ENCODE measurements around the gene SYNRG. TPM values are rescaled to one million over a fixed set of nuclear protein-coding genes. Genes with fewer than 3 reads are reported as not detected.

SYNRG gene
- total RNA-seq, 2 donors from 2014 or later, result 35.9 to 38.9 TPM

- DNase-seq (peak in 1 of 2 donors; percentile 46), ATAC-seq (peak; percentile 38)
- intact Hi-C loops (cut with DNase I, micrococcal nuclease), result no loop called here
Observed at GRCh38 chr17:37608351-37609169, 658 bp downstream of the SYNRG start.

DNA sequence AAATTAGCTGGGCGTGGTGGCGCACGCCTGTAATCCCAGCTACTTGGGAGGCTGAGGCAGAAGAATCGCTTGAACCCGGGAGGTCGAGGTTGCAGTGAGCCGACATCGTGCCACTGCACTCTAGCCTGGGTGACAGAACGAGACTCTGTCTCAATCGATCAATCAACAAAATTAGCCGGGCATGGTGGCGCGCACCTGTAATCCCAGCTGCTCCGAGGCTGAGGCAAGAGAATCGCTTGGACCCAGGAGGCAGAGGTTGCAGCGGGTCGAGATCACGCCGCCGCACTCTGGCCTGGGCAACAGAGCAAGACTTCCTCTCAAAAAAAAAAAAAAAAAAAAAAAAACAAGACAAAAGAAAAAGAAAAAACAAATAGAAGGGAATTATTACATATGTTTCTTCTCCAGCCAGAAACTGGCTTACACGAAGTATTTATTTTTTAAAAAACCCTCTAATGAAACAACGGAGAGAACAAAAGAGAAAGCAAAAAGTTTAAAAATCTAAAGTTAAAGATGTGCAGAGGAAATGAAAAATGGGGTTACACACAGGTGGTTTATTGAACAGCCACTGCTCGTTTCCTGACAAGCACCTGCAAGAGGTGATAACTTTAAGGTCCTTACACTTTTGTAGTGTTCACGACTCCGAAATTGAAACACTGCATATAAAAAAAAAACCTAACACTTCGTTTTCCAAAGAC, 1.4 kb downstream of the SYNRG start:
- no peak for ATAC-seq
- DNase-seq, result peak in 1 of 2 donors; percentile 33
- intact Hi-C loops (cut with DNase I, micrococcal nuclease), result no loop called here

DNA sequence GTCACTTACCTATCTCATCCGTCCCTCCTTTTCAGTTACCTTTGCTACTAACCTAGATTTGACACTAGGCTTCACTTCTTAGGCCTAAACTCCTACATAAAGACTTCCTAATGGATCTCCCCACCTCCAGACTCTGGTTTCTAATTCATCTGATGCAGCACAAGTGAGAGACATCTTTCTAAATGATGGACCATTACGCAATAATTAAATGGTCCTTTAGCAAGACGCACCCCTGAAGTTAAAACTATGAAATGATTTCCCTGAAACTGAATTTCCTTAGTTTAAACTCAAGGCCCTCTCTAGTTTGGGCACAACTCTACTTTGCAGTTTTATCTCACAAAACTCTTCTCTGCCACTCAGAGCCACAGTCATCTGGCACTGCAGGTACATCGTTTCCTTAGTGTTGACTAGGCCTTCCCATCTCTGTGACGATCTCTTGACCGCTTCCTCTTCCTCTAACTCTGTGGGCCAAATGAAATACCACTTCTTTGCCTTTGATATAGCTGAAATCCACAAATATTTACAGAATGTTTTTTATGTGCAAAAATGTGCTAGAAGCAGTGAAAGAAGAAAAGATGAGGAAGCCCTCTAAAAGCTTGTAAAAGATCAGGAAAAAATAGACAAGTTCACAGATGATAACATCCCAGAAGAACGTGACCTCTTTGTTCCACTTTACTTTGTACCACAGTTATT, 3.3 kb downstream of the SYNRG start:
- no peak for ATAC-seq
- intact Hi-C loops (cut with DNase I, micrococcal nuclease), result no loop called here
- DNase-seq, result no peak

- no peak for ATAC-seq
- intact Hi-C loops (cut with DNase I, micrococcal nuclease), result no loop called here
- no peak for DNase-seq
Observed at GRCh38 chr17:37605081-37605480, 4.1 kb downstream of the SYNRG start.

DNA sequence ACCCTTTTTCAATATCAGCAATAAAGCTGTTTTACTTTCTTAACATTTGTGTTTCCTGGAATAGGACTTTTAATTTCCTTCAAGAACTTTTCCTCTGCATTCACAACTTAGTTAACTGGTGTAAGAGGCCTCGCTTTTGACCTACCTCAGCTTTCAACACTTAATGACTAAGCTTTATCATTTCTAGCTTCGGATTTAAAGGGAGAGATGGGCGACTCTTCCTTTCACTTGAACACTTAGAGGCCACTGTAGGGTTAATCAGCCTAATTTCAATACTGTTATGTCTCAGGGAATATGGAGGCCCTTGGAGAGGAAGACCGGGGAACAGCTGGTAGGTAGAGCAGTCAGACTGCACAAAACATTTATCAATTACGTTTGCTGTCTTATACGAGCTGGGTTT, 4.7 kb downstream of the SYNRG start:
- intact Hi-C loops (cut with DNase I, micrococcal nuclease), result no loop called here
- ATAC-seq (no peak), DNase-seq (no peak)

GRCh38 chr17:37598145-37598544, 11.1 kb downstream of the SYNRG start:
- DNase-seq (no peak), ATAC-seq (no peak)
- intact Hi-C loops (cut with DNase I, micrococcal nuclease), result no loop called here

- intact Hi-C loops (cut with DNase I, micrococcal nuclease), result no loop called here
- ATAC-seq (no peak), DNase-seq (no peak)
Observed at GRCh38 chr17:37592291-37592690, 16.9 kb downstream of the SYNRG start.

GRCh38 chr17:37585066-37585465, 24.2 kb downstream of the SYNRG start:
- ATAC-seq, result no peak

DNA sequence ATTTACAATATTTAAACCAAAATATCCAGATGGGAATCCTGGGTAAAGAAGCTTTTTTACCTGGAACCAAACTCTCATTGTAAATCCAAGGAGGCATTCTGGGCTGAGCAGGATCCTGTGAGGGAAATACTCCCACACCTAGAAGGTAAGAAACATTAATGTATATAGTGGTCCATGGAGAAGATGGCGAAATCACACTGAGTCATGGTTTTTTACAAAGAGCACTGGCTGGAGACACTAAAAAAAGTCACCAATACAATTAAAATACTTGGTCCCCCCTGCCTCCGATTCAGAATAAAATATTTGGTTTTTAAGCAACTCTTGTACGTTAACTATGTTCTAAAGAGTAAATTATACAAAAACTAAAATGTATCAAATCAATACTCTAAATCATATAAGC, 32.9 kb downstream of the SYNRG start:
- DNase-seq, result no peak
- intact Hi-C loops (cut with DNase I, micrococcal nuclease), result no loop called here
- no peak for ATAC-seq

More at GRCh38 chr17:37585066-37585465, 24.2 kb downstream of the SYNRG start:
- no peak for DNase-seq
- intact Hi-C loops (cut with DNase I, micrococcal nuclease), result no loop called here

DNA sequence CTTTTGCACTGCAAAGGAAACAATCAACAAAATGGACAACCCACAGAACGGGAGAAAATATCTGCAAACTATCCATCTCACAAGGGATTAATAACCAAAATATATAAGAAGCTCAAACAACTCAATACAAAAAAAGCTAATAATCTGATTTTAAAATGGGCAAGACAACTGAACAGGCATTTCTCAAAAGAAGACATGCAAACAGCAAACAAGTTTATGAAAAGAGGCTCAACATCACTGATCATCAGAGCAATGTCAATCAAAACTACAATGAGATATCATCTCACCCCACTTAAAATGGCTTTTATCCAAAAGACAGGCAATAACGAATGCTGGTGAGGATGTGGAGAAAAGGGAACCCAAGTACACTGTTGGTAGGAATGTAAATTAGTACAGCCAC, 34.8 kb downstream of the SYNRG start:
- intact Hi-C loops (cut with DNase I, micrococcal nuclease), result no loop called here

DNA sequence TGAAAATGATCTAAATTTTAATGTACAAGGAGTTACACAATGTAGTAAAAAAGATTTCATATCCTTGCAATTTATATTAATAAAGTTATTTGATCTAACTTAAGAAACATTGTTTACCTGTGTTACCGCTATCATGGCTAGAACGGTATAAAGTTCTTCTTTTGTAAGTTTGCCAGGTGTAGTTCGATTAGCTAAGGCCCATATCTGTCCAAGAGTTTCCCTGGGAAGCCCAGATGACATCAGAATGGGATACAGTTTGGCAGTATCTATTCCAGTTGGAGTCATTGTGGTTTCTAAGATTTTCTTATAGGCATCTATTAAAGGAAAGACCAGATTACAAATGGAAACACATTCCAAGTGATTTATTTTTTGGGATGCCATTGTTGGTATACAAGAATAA, 37.5 kb downstream of the SYNRG start:
- ATAC-seq (no peak), DNase-seq (no peak)
- intact Hi-C loops (cut with DNase I, micrococcal nuclease), result no loop called here

More for the DNA sequence above, 34.8 kb downstream of the SYNRG start:
- ATAC-seq (no peak), DNase-seq (no peak)

- ATAC-seq (peak; percentile 91), DNase-seq (peak; percentile 36 to 62)
- intact Hi-C loops (cut with DNase I, micrococcal nuclease), result no loop called here
Observed at GRCh38 chr17:37570527-37571093, 38.6 kb downstream of the SYNRG start.

DNA sequence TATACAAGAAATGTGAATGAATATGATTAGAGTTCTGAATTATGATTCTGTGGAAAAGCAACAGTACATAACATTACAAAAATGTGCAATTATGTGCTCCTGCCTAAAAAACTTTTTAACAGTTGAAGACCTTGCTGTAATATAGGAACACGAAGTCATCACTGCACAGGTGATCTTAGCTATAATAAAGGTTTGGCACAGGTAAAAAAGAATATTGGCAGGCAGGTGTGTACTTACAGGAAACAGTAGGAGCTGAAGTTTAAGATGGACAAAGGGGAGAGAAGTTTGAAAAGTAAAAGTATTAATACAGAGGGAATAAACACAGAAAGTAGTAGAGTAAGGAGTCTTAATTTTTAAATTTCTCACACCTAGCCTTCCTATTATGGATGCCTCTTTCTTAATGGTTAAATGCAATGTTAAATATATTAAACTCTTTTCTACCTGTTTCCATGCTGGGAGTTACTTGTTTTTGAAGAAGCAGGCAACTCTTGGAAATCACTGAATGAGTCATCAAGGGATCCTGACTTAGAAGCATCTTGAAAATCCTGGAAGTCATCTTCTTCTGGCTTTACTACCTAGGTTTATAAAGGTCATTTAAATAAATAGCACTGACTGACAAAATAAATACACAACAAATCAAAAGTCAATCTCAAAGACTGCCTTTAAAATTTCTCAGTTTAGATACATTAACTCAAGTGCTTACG, 40.7 kb downstream of the SYNRG start:
- DNase-seq (no peak), ATAC-seq (peak; percentile 61)
- intact Hi-C loops (cut with DNase I, micrococcal nuclease), result no loop called here

- DNase-seq (no peak), ATAC-seq (no peak)
- intact Hi-C loops (cut with DNase I, micrococcal nuclease), result no loop called here
Observed at GRCh38 chr17:37567538-37567937, 41.7 kb downstream of the SYNRG start.

DNA sequence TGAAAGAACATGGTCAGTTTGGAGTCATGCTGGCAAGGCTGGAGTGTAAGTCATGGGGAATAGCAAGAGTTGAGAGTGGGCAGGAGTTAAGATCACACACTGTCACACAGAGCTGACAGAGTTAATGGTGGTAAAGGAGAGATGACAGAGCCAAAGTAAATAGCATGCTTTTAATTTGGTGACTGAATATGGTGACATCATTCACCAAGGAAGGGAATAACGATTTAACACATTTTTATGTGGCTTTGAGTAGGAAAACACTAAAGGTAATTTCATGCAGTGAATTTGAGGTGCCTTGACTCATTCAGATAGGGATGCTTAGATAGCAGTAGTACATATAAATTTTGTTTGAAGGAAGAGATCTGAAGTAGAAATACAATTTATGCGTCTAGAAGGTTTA, 42.1 kb downstream of the SYNRG start:
- ATAC-seq (peak; percentile 43), DNase-seq (no peak)
- intact Hi-C loops (cut with DNase I, micrococcal nuclease), result no loop called here

DNA sequence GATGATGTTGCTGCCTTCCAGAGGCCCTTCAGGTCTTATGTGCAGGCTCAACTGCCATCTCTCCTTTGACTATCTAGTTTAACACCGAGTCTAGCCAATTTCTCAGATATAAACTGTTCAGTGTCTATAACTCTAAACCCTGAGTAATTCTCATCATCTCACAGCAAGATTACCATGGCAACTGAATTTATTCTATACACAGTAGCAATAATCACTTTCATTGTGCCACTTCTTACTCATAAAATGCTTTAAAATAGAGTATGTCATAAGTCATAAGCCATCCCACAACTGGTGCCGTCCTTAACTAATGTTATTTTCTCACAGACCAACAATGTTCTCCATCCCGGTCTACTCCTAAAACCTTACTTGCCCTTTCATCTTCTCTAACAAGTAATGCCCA, 45.0 kb downstream of the SYNRG start:
- intact Hi-C loops (cut with DNase I, micrococcal nuclease), result no loop called here
- ATAC-seq, result no peak
- DNase-seq, result no peak

DNA sequence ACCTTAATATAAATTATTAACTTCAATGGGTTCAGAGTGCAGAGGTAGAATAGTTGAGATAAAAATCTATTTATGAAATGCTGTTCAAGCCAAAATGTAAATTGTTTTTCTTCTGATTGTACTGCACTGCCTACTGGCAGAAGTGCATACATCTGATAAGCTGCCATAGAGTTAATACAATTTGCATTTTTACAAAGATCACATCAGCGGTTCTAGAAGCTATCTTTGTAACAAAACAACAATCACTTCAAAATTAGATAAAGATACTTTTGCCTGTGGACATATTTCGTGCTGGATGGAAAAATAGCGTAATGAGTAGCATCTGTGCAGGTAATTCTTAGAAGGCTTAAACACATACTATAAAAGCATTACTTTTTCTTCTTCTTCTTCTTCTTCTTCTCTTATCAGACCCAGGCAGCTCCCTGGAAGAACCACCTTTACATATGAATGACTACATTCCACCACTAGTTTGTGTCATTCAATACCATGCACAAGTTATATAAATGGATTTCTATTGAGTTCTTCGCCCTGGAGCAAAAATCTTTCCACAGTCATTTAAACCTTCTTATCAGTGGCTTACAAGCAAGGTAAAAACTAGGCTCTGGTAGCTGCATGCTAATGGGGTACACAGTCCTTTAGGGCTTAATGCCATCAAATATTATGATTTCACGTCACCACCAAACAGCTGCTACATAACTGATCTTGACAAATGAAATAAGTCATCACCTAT, 47.0 kb downstream of the SYNRG start:
- no peak for DNase-seq
- ATAC-seq, result no peak
- intact Hi-C loops (cut with DNase I, micrococcal nuclease), result no loop called here

DNA sequence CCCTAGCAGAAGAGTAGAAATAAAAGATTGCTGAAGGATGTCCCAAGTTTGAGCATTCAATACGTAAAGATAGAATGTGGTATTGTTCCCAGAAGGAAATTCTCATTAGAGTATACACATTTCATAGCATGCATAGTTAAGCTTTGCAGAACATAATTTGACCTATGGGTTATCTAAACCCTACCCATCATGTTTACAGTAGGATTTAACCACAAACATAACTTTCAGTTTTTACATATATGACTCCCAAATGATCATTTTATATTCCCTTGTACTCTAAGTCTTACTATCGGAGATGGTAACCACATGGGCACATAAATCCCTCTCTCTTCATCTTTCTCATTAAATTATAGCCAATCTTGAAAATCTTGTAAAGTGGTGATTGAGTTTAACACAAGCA, 50.9 kb downstream of the SYNRG start:
- intact Hi-C loops (cut with DNase I, micrococcal nuclease), result no loop called here
- no peak for ATAC-seq
- DNase-seq, result no peak

All from left colon (tissue), 2 donors.